ENCODE results near the gene EFHC1. TPM values are rescaled to one million over a fixed set of nuclear protein-coding genes. Genes with fewer than 3 reads are reported as not detected.
A peak's percentile ranks its signal among the peaks of the same experiment; 100 is the strongest.

EFHC1 gene
- total RNA-seq, 1 experiment from 2014 or later = 13.2 TPM

GRCh38 chr6:52500238-52501129, 80.3 kb downstream of the EFHC1 start:
- no peak overlapping the region for H3K27ac ChIP-seq (ENCODE audit: insufficient read length, low read depth, low read length)
- TF ChIP-seq CTCF (conservative IDR thresholded peaks at IDR 0.05) = no peak
- no peak overlapping the region for H3K4ac ChIP-seq (ENCODE audit: low read depth, low read length)
- Mint-ChIP-seq H3K9me3 (no peaks in the 10 kb centered on the region), H3K27me3 (ENCODE audit: low read depth) (no peaks in the 10 kb centered on the region; the same call in 1 of the 2 replicates), H3K36me3 (ENCODE audit: insufficient read depth in 1 of 3, low read depth in 3 of 3) (peaks cover 5 to 25% (median 6%) of the 10 kb centered on the region in 3 experiments; a peak in 4 of 7 replicates), H3K4me3 (no peak overlapping the region), H3K4me1 (peaks cover 26 to 32% of the 10 kb centered on the region in 2 experiments), H3K27ac (peak overlapping the region in 1 of 3 experiments; percentile 77; a peak in 2 of 7 replicates)
- H3K23me2 ChIP-seq (ENCODE audit: insufficient read length, low read depth, low read length, poor library complexity, severe bottlenecking) = no peaks in the 10 kb centered on the region
- H4K20me1 ChIP-seq (ENCODE audit: control insufficient read depth, insufficient read depth, insufficient read length) = no peaks in the 10 kb centered on the region
- no peaks in the 10 kb centered on the region for H3K79me2 ChIP-seq (ENCODE audit: insufficient read depth, low read length)
- H4K5ac ChIP-seq (ENCODE audit: insufficient read length, low read depth, low read length) = no peak overlapping the region
- no peaks in the 10 kb centered on the region for H3K4me1 ChIP-seq (ENCODE audit: insufficient read depth, low read length)
- H3K56ac ChIP-seq (ENCODE audit: insufficient read length, low read depth, low read length) = no peak overlapping the region
- no peak overlapping the region for H3K18ac ChIP-seq (ENCODE audit: insufficient read length, low read depth, low read length)
- H2AFZ ChIP-seq (ENCODE audit: low read length) = no peak overlapping the region
- H4K91ac ChIP-seq (ENCODE audit: insufficient read length, low read depth, low read length) = no peak overlapping the region
- no peak for DNase-seq
- H4K8ac ChIP-seq (replicated peaks; ENCODE audit: insufficient read length, low read depth, low read length) = no peak overlapping the region
- H3K79me1 ChIP-seq (ENCODE audit: insufficient read depth, low read depth, low read length, poor library complexity, severe bottlenecking) = no peaks in the 10 kb centered on the region
- H3K4me2 ChIP-seq (ENCODE audit: insufficient read depth, insufficient read length, low read length) = no peak overlapping the region
- no peak overlapping the region for H2BK5ac ChIP-seq (ENCODE audit: insufficient read length, low read length)
- no peak overlapping the region for H3K9ac ChIP-seq (ENCODE audit: extremely low read depth, insufficient read length, low read length)
- no peak overlapping the region for H3T11ph ChIP-seq (ENCODE audit: low read length)
- no peak overlapping the region for H2AK5ac ChIP-seq (ENCODE audit: insufficient read length, low read length)
- H3K9me3 ChIP-seq (ENCODE audit: control insufficient read depth, low read depth, low read length) = no peaks in the 10 kb centered on the region
- no peak overlapping the region for H2BK15ac ChIP-seq (ENCODE audit: low read depth, low read length)
- no peak overlapping the region for H2BK120ac ChIP-seq (ENCODE audit: low read depth, low read length, poor library complexity, severe bottlenecking)
- no peaks in the 10 kb centered on the region for H3K27me3 ChIP-seq (ENCODE audit: insufficient read depth, low read length)
- H3K14ac ChIP-seq (ENCODE audit: insufficient read depth, low read length) = no peak overlapping the region; the same call in 1 of the 2 replicates
- H2BK20ac ChIP-seq (ENCODE audit: low read depth, low read length, poor library complexity, severe bottlenecking) = no peak overlapping the region
- H2BK12ac ChIP-seq (ENCODE audit: insufficient read length, low read depth, low read length) = no peak overlapping the region
- no CpG with 5 or more reads among the region's 9 CpGs for WGBS (ENCODE audit: extremely low coverage, insufficient read length, low lambda C conversion rate)
- no peak overlapping the region for H3K23ac ChIP-seq (ENCODE audit: insufficient read length, low read depth, low read length)

Measured in H9 (cell line).